ENCODE measurements around the gene MAD2L1. TPM values are rescaled to one million over a fixed set of nuclear protein-coding genes. Genes with fewer than 3 reads are reported as not detected.

The MAD2L1 gene
- total RNA-seq, 4 donors from 2014 or later: 0.37 to 3.4 (median 1.4) TPM

- in situ Hi-C loops (cut with MboI; ENCODE audit: low pct_ligation_motif_present in 1 of 4, low pct_unique_long_range_greater_than_20kb in 1 of 4, low sequenced_read_pairs in 3 of 4): loop anchor here in 3 of 4 donors (10.0 kb wide), 3 partner anchors 420 to 740 kb away; no protein-coding TSS in a partner anchor
- H3K36me3 ChIP-seq: no peaks in the 10 kb centered on the region
- no peak overlapping the region for H3K4me3 ChIP-seq
- 29 to 56% methylated on average over 1 of the region's 1 CpG for WGBS, 2 donors (ENCODE audit: low coverage in 1 of 2)
- peaks cover 3 to 17% (median 9%) of the 10 kb centered on the region in 4 donors for H3K4me1 ChIP-seq
- no peak overlapping the region for H3K27ac ChIP-seq
- no peaks in the 10 kb centered on the region for H3K9me3 ChIP-seq
- no peaks in the 10 kb centered on the region for H3K27me3 ChIP-seq
- DNase-seq: no peak
- intact Hi-C loops (cut with DNase I; ENCODE audit: low total_unique reads): no loop called here
- TF ChIP-seq POLR2A (IDR thresholded peaks at IDR 0.05) (no peak), POLR2AphosphoS5 (IDR thresholded peaks at IDR 0.05) (no peak), EP300 (IDR thresholded peaks at IDR 0.05; ENCODE audit: low read depth) (no peak)
- TF ChIP-seq, protein P1, sequence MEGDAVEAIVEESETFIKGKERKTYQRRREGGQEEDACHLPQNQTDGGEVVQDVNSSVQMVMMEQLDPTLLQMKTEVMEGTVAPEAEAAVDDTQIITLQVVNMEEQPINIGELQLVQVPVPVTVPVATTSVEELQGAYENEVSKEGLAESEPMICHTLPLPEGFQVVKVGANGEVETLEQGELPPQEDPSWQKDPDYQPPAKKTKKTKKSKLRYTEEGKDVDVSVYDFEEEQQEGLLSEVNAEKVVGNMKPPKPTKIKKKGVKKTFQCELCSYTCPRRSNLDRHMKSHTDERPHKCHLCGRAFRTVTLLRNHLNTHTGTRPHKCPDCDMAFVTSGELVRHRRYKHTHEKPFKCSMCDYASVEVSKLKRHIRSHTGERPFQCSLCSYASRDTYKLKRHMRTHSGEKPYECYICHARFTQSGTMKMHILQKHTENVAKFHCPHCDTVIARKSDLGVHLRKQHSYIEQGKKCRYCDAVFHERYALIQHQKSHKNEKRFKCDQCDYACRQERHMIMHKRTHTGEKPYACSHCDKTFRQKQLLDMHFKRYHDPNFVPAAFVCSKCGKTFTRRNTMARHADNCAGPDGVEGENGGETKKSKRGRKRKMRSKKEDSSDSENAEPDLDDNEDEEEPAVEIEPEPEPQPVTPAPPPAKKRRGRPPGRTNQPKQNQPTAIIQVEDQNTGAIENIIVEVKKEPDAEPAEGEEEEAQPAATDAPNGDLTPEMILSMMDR (IDR thresholded peaks at IDR 0.05): no peak
Measured at GRCh38 chr4:120055162-120055561, 11.5 kb downstream of the MAD2L1 start.

GRCh38 chr4:120053911-120054310 lies 12.7 kb downstream of the MAD2L1 start:
- Histone ChIP-seq H3K4me1 (peaks cover 3 to 22% (median 9%) of the 10 kb centered on the region in 4 donors), H3K27me3 (no peaks in the 10 kb centered on the region), H3K36me3 (no peaks in the 10 kb centered on the region), H3K9me3 (no peaks in the 10 kb centered on the region), H3K4me3 (no peak overlapping the region), H3K27ac (no peak overlapping the region)
- 24 to 56% methylated on average over 1 of the region's 1 CpG for WGBS, 2 donors (ENCODE audit: low coverage in 1 of 2)
- no peak for DNase-seq
- in situ Hi-C loops (cut with MboI; ENCODE audit: low pct_ligation_motif_present in 1 of 4, low pct_unique_long_range_greater_than_20kb in 1 of 4, low sequenced_read_pairs in 3 of 4) (loop anchor here in 3 of 4 donors (10.0 kb wide), 3 partner anchors 419 to 739 kb away; no protein-coding TSS in a partner anchor), intact Hi-C loops (cut with DNase I; ENCODE audit: low total_unique reads) (loop anchor here (5.0 kb wide), 1 partner anchor 497 kb away; no protein-coding TSS in a partner anchor)
- TF ChIP-seq EP300 (IDR thresholded peaks at IDR 0.05; ENCODE audit: low read depth): no peak
- no peak for TF ChIP-seq POLR2A (IDR thresholded peaks at IDR 0.05)
- TF ChIP-seq, protein P1 (IDR thresholded peaks at IDR 0.05): no peak
- no peak for TF ChIP-seq POLR2AphosphoS5 (IDR thresholded peaks at IDR 0.05)

- Histone ChIP-seq H3K4me1 (peaks cover 3 to 22% (median 9%) of the 10 kb centered on the region in 4 donors), H3K27ac (no peak overlapping the region), H3K27me3 (no peaks in the 10 kb centered on the region), H3K9me3 (no peaks in the 10 kb centered on the region), H3K4me3 (no peak overlapping the region), H3K36me3 (no peaks in the 10 kb centered on the region)
- in situ Hi-C loops (cut with MboI; ENCODE audit: low pct_ligation_motif_present in 1 of 4, low pct_unique_long_range_greater_than_20kb in 1 of 4, low sequenced_read_pairs in 3 of 4) (loop anchor here in 3 of 4 donors (10.0 kb wide), 3 partner anchors 418 to 738 kb away; no protein-coding TSS in a partner anchor), intact Hi-C loops (cut with DNase I; ENCODE audit: low total_unique reads) (loop anchor here (5.0 kb wide), 1 partner anchor 496 kb away; no protein-coding TSS in a partner anchor)
- TF ChIP-seq POLR2A (IDR thresholded peaks at IDR 0.05): no peak
- TF ChIP-seq POLR2AphosphoS5 (IDR thresholded peaks at IDR 0.05): peak in 1 of 3 donors; percentile 8
- WGBS, 2 donors (ENCODE audit: low coverage in 1 of 2): 78 to 82% methylated on average over 4 of the region's 4 CpGs
- no peak for DNase-seq
Measured at GRCh38 chr4:120052856-120053255, 13.8 kb downstream of the MAD2L1 start.

DNA sequence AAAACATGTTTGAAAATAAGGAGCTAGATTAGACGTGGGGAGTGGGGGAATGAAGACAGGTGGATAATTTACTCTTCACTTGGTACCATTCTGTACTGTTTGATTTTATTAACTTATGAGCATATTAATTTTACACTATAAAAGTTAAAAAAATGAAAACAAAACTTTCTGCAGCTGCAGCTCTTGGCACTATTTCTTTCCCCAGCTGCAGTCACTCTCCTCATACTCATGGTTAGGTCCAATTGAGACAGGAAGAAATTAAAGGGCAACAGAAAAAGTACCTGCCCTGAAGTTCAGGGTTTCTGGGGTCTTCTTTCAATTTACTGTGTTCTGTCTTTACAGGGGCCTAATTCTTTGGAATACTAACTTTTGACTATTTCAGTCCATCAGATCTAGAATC lies 15.4 kb downstream of the MAD2L1 start:
- 65 to 70% methylated on average over 1 of the region's 1 CpG for WGBS, 2 donors (ENCODE audit: low coverage in 1 of 2)
- in situ Hi-C loops (cut with MboI; ENCODE audit: low pct_ligation_motif_present in 1 of 4, low pct_unique_long_range_greater_than_20kb in 1 of 4, low sequenced_read_pairs in 3 of 4): loop anchor here in 3 of 4 donors (10.0 kb wide), 3 partner anchors 416 to 736 kb away; no protein-coding TSS in a partner anchor

More for the DNA sequence above, 15.4 kb downstream of the MAD2L1 start:
- intact Hi-C loops (cut with DNase I; ENCODE audit: low total_unique reads): loop anchor here (2.0 to 5.0 kb wide), 2 partner anchors 424 to 494 kb away; no protein-coding TSS in a partner anchor
- no peaks in the 10 kb centered on the region for H3K36me3 ChIP-seq
- no peak overlapping the region for H3K4me3 ChIP-seq
- no peaks in the 10 kb centered on the region for H3K27me3 ChIP-seq
- H3K27ac ChIP-seq: no peak overlapping the region
- no peaks in the 10 kb centered on the region for H3K9me3 ChIP-seq
- TF ChIP-seq POLR2AphosphoS5 (IDR thresholded peaks at IDR 0.05) (no peak), EP300 (IDR thresholded peaks at IDR 0.05; ENCODE audit: low read depth) (no peak), POLR2A (IDR thresholded peaks at IDR 0.05) (no peak)
- TF ChIP-seq, protein P1 (IDR thresholded peaks at IDR 0.05): no peak
- peaks cover 3 to 20% (median 8%) of the 10 kb centered on the region in 4 donors for H3K4me1 ChIP-seq
- DNase-seq: no peak

All from transverse colon (tissue), 4 donors.